Renal cortex interstitium (tissue), 11 donors: Measurements from ENCODE around the gene TAS2R19. TPM values are rescaled to one million over a fixed set of nuclear protein-coding genes. Genes with fewer than 3 reads are reported as not detected.
A peak's percentile ranks its signal among the peaks of the same experiment; 100 is the strongest.

Experiments
- DNase-seq, 11 donors: peaks; one replicate each; pipeline ENCODE4 v3.0.0-alpha.2; 2013; ENCODE audit warnings: low read depth in 9 of 11, low spot score in 4 of 11; ENCODE audit errors: extremely low read depth in 1 of 11
- polyA plus RNA-seq, 3 donors: library from polyadenylated mRNA; unstranded; fragments of 120-200 nt; gene quantifications; one replicate each; pipeline ENCODE4 v1.2.1, GENCODE V29; 2013; ENCODE audit not compliant: insufficient read length in 3 of 3

TAS2R19 gene
- polyA plus RNA-seq, 3 donors, result 1.1 to 2.5 (median 1.8) TPM

GRCh38 chr12:11015775-11016430 is 6.5 kb downstream of the TAS2R19 start:
- DNase-seq, result peak in 1 of 11 donors; percentile 1

- DNase-seq, result no peak
Measured at GRCh38 chr12:11014234-11014633, 8.2 kb downstream of the TAS2R19 start.

- no peak for DNase-seq
Measured at GRCh38 chr12:11007608-11008007, 14.8 kb downstream of the TAS2R19 start.

- no peak for DNase-seq
Measured at GRCh38 chr12:10998204-10998603, 24.2 kb downstream of the TAS2R19 start, which contains the start of gene TAS2R20. Gene TAS2R20, minus strand, starts transcription at chr12:10998304. Its CDS starts 429 bp downstream, at chr12:10997875.

GRCh38 chr12:10994307-10994706 is 28.1 kb downstream of the TAS2R19 start:
- no peak for DNase-seq

GRCh38 chr12:10989107-10989506 is 33.3 kb downstream of the TAS2R19 start:
- DNase-seq, result no peak

GRCh38 chr12:10986812-10987211 is 35.6 kb downstream of the TAS2R19 start, which contains the start of gene TAS2R50:
Gene TAS2R50, minus strand, starts transcription at chr12:10986912. Its CDS starts 52 bp downstream, at chr12:10986860.
- no peak for DNase-seq

- no peak for DNase-seq
Measured at GRCh38 chr12:10982244-10982643, 40.2 kb downstream of the TAS2R19 start.

- no peak for DNase-seq
Measured at GRCh38 chr12:10974965-10975364, 47.5 kb downstream of the TAS2R19 start.

Other genes starting within 250 kb of the TAS2R19 start
- not detected for gene TAS2R7, start 220.0 kb downstream of the TAS2R19 start, polyA plus RNA-seq
- not detected for gene TAS2R8, start 215.3 kb downstream of the TAS2R19 start, polyA plus RNA-seq
- not detected for gene TAS2R9, start 212.5 kb downstream of the TAS2R19 start, polyA plus RNA-seq
- 1 to 10 TPM; 2.2 to 3.3 (median 2.7) TPM for gene TAS2R10, start 196.3 kb downstream of the TAS2R19 start, polyA plus RNA-seq
- gene PRR4, start 173.1 kb downstream of the TAS2R19 start, polyA plus RNA-seq, result 10 to 100 TPM in 1 of 3 donors, 1 to 10 TPM in 2; 5.6 to 14.4 (median 8.8) TPM
- gene PRH1, start 138.4 kb downstream of the TAS2R19 start, polyA plus RNA-seq, result 10 to 100 TPM; 13.0 to 18.0 (median 15.2) TPM
- gene TAS2R13, start 113.1 kb downstream of the TAS2R19 start, polyA plus RNA-seq, result under 1 TPM in 1 of 3 donors, not detected in 2; 0.24 TPM
- gene PRH2, start 93.4 kb downstream of the TAS2R19 start, polyA plus RNA-seq, result under 1 TPM in 2 of 3 donors, not detected in 1; 0.56 TPM
- 1 to 10 TPM; 3.0 to 6.0 (median 3.1) TPM for gene TAS2R14, start 83.4 kb downstream of the TAS2R19 start, polyA plus RNA-seq
- under 1 TPM in 1 of 3 donors, not detected in 2; 0.20 TPM for gene TAS2R50, start 35.7 kb downstream of the TAS2R19 start, polyA plus RNA-seq
- gene TAS2R20, start 24.3 kb downstream of the TAS2R19 start, polyA plus RNA-seq, result 1 to 10 TPM; 1.1 to 4.0 (median 1.9) TPM
- 1 to 10 TPM; 1.1 to 2.9 (median 1.4) TPM for gene TAS2R31, start 8.8 kb upstream of the TAS2R19 start, polyA plus RNA-seq
- not detected for gene TAS2R46, start 39.7 kb upstream of the TAS2R19 start, polyA plus RNA-seq
- under 1 TPM; 0.19 to 0.54 (median 0.20) TPM for gene TAS2R43, start 69.7 kb upstream of the TAS2R19 start, polyA plus RNA-seq
- under 1 TPM; 0.12 to 0.23 (median 0.22) TPM for gene TAS2R30, start 112.0 kb upstream of the TAS2R19 start, polyA plus RNA-seq
- gene SMIM10L1, start 148.6 kb upstream of the TAS2R19 start, polyA plus RNA-seq, result 10 to 100 TPM; 14.9 to 18.5 (median 17.9) TPM
- gene TAS2R42, start 164.3 kb upstream of the TAS2R19 start, polyA plus RNA-seq, result under 1 TPM in 1 of 3 donors, not detected in 2; 0.10 TPM
- not detected for gene PRB3, start 247.1 kb upstream of the TAS2R19 start, polyA plus RNA-seq